GM21515 (cell line): ENCODE results near the gene CKAP5.

Experiments used
- ATAC-seq: cut with Tn5 transposase; IDR thresholded peaks from one replicate; pipeline ENCODE4 v1.9.1; 2021; ENCODE audit not compliant: unreplicated experiment

The CKAP5 gene

DNA sequence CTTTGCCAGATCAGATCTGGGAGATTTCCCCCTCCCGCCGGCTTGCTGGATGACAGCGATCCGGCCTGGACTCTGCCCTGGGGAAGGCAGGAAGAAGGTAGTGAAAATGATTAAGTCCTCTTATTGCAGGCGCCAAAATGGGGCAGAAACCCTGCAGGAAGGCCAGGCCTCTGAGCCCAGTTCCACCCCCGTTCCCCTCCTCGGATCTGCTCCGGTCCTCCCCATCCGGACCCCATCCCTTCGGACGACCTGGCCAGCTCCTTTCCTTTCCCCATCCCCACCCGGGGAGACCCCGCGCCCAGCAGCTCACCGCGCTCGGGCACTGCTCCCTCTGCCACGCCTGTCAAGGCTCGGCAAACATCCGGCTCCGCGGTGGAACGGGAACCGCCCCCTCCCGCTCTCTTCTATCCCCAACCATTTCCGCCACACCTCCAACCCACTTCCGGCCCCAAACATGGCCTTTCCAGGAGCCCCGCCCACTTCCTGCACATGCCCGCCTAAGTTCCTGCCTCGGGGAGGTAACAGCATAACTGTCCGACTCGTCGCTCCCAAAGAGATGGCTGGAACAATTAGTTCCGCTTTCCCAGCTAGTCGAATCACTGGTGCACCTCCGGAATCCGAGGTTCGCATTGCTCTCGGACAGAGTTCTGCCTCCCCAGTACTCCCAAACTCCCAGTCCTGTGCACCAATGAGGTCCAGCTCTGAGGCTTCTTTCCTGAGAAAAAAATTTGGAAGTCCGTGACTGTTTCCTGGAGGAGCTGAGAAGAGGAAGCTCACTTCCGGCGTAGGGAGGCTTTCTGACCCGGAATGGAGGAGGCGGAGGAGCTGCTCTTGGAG lies 145.6 kb downstream of the CKAP5 start, which contains the start of the genes ARHGAP1 and ZNF408:
ARHGAP1 (minus strand) TSS at position 379 of the 837 bp plus-strand sequence. CDS start 4,512 bp downstream, outside the sequence.
ZNF408 (plus strand) TSS at position 791 of the 837 bp plus-strand sequence; CDS start at position 808, 17 bp downstream.
- ATAC-seq, result peak; percentile 84

DNA sequence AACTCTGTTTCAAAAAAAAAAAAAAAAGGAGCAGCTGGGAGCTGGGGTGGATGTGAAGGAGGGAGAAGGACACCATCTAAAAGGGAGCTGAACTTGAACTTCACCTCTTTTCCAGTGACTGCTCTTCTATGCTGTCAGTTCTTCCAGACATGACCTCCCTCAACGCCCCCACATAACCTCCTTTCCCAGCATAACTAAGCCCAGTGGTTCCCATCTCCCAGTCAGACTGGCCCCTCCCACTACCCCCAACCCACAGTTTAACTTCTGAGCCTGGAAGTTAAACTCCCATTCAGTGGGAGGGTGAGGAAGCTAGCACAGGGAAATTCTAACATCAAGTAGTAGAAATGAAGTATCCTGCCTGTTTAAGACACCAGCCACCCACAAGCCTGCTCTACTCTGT lies 147.5 kb downstream of the CKAP5 start:
- no peak for ATAC-seq

DNA sequence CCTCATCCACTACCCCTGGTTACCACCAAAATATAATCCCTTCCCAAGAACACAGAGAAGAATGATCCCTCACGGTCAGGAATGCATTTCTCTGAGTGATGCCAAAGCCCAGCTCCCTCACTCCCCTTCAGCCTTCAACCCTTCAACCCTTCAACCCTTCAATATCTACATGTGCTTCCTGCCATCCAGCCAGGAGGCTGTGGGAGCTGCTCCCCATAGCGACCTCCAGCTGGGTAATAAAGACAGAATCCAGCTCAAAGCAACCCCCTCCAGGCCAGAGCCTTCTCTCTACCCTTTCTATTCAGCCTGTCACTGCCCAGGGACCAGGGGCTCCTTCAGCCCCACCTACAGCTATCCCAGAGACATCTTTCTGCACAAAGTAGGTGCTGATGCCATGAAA lies 148.4 kb downstream of the CKAP5 start:
- ATAC-seq, result no peak

DNA sequence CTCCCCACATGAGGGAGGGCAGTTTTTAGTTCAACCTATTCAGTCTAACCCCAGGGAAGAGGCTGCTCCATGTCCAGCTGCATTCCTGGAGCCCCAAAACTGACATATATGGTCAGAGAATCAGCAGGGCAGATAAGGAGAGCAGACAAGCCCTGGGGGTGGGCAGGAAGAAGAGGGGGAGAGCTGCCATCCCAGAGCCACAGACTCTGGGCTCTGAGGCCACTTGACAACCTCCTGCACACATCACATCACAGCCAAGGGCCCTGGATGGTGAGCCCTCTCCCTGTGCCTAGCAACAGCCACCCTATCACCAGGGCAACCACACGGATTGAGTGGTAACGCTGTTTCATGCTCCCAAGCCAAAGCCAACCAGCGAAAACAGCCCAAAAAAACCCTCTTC lies 148.8 kb downstream of the CKAP5 start:
- ATAC-seq, result no peak

DNA sequence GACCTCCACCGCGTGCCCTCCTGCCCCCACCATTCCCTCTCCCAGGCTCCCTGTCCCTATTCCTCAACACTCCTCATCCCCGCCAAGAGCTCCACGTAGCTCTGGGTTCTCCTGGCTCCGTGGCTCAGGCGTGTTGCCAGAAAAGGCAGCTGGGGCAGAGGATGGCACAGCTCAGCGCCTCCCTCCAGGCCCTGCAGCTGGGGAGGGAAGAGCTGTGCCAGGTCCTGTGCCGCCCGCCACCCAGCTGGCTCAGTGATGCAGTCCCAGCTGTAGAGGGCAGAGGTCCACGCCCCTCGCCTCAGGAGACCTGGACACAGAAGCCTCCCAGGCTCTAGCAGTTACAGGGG lies 149.9 kb downstream of the CKAP5 start:
- ATAC-seq, result no peak

DNA sequence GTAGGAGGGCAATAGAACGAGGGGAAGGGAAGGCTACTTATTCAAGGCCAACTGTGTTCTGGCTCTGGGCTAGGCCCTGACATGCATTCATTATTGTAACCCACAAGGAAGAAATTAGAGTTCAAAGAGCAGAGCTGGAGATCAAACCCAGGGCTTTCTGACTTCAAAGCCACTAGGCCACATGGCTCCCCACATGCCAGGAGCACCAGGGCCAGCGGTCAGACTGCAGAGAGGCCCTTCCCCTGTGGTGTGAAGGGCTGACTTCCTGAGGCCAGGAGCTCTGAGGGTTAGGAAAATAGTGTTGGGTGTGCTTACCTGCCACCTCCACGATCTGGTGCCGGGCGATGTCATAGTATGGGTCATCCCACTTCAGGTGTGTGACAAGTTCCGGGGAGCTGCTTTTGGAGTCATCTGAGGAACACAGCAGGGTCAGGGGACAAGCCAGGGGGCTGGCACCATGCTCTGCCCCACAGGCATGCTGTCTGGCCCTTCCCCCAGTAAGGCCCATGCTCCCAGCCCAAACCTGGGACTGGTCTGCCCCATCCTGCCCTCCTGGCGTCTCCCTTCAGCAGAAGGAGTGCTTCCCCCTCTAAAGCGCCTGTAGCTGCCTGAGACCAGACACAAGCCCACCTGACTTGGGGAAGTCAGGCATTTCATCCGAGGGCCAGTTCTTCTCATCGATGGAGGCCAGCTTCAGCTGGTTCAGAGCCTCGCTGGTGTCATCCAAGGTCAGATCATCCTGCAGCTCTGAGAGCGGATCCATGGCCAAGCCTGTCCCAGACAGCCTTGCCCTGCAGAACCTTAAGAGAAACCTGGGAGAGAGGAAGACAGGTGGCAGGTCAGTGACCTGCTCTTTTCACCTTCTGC lies 150.5 kb downstream of the CKAP5 start:
- no peak for ATAC-seq

DNA sequence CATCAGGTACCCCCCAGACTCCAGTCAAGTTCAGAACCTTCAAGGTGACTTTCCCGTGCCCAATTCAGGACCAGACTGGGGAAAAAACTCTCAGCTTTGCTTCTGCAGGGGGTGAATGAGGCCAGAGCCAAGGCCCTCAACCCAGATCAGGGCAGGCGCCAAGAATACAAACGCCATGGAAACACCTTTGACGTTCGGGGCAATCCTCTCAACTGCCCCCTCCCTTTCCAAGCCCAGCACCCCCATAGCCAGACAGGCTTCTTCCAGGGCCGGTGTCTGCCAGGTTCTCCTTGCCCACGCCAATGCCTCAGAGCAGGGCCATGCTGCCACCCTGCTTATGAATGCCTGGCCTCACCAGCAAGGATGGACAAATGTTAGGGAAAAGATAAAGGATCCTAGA lies 151.5 kb downstream of the CKAP5 start:
- no peak for ATAC-seq

DNA sequence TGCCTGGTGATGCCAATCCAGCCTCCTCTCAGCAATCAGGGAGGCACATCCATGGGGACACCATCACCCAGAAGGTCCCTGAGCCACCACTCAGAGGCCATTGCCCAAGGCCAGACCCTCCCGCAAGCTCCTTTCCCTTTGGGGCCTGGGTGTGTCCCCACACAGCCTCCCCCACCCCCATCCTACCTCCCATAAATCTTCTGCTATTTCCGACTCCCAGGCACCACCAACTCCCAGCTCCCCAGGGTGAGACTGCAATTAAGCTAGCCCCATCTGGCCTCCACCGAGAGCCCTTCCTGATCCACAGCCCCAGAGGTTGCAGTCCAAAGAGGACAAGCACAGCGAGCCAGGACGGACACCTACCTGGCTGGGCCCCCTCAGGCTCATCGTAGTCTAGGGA lies 152.0 kb downstream of the CKAP5 start:
- ATAC-seq, result no peak

DNA sequence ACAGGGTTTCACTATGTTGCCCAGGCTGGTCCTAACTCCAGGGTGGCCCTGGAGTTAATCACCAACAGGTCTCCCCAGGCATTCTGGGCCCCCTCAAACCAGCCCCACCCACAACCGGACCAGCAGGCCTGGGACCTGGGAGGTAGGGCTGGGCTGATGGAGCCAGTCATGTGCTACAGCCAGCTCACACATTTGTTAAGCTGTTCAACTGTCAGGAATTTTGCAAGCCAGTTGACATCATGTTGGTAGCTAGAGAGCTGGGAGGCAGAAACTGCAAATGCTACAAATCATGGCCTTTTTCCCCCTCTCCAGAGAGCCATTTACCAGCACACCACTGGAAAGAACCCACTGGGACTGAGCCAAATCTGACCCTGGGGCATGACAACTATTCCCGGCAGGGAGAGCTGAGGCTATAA lies 152.5 kb downstream of the CKAP5 start:
- no peak for ATAC-seq
